Measurements from ENCODE around the gene C11orf68. TPM values are rescaled to one million over a fixed set of nuclear protein-coding genes. Genes with fewer than 3 reads are reported as not detected.
"Not testable (repeated sequence)": the region's sequence is repeated elsewhere in the genome, so short reads cannot be mapped to it uniquely, and the experiment has no call there.

The C11orf68 gene
- total RNA-seq, 2 donors from 2014 or later: 26.0 to 29.1 TPM

- Histone ChIP-seq H3K4me3 (ENCODE audit: low read length) (no peak overlapping the region), H3K9ac (ENCODE audit: extremely low read depth, low read length, poor library complexity, severe bottlenecking) (no peak overlapping the region), H3K27ac (ENCODE audit: low read depth, low read length) (no peak overlapping the region), H3K4me1 (ENCODE audit: control insufficient read depth, insufficient read depth, low read length) (no peaks in the 10 kb centered on the region), H3K27me3 (ENCODE audit: control insufficient read depth, insufficient read depth, low read length, poor library complexity, severe bottlenecking) (no peaks in the 10 kb centered on the region), H3K36me3 (ENCODE audit: control insufficient read depth, insufficient read depth, low read length) (no peaks in the 10 kb centered on the region), H3K9me3 (ENCODE audit: control insufficient read depth, low read length) (no peaks in the 10 kb centered on the region)
- no peak overlapping the region for H3K4me3 Mint-ChIP-seq
- no peak for DNase-seq
- TF ChIP-seq, protein P1, sequence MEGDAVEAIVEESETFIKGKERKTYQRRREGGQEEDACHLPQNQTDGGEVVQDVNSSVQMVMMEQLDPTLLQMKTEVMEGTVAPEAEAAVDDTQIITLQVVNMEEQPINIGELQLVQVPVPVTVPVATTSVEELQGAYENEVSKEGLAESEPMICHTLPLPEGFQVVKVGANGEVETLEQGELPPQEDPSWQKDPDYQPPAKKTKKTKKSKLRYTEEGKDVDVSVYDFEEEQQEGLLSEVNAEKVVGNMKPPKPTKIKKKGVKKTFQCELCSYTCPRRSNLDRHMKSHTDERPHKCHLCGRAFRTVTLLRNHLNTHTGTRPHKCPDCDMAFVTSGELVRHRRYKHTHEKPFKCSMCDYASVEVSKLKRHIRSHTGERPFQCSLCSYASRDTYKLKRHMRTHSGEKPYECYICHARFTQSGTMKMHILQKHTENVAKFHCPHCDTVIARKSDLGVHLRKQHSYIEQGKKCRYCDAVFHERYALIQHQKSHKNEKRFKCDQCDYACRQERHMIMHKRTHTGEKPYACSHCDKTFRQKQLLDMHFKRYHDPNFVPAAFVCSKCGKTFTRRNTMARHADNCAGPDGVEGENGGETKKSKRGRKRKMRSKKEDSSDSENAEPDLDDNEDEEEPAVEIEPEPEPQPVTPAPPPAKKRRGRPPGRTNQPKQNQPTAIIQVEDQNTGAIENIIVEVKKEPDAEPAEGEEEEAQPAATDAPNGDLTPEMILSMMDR (conservative IDR thresholded peaks at IDR 0.05): no peak
- H3K4me1 Mint-ChIP-seq: peaks cover under 1% of the 10 kb centered on the region
- H3K36me3 Mint-ChIP-seq (ENCODE audit: low read depth): no peaks in the 10 kb centered on the region
- no peaks in the 10 kb centered on the region for H3K9me3 Mint-ChIP-seq
- 94 to 100% methylated on average over 1 to 6 of the region's 6 CpGs for WGBS, 2 experiments (ENCODE audit: insufficient coverage in 1 of 2, insufficient read length in 1 of 2)
- no peaks in the 10 kb centered on the region for H3K27me3 Mint-ChIP-seq (ENCODE audit: insufficient read depth)
- H3K27ac Mint-ChIP-seq: no peak overlapping the region
Observed at GRCh38 chr11:65952052-65952521, 33.2 kb upstream of the C11orf68 start.

DNA sequence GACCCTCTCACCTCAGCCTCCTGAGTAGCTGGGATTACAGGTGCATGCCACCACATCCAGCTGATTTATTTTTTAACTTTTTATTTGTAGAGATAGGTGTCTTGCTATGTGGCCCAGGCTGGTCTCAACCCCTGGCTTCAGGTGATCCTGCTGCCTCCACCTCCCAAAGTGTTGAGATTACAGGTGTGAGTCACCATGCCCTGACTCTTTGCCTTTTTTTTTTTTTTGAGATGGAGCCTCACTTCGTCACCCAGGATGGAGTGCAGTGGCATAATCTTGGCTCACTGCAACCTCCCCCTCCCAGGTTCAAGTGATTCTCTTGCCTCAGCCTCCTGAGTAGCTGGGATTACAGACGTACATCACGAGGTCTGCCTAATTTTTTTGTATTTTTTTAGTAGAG lies 32.8 kb upstream of the C11orf68 start:
- H3K4me1 ChIP-seq (ENCODE audit: control insufficient read depth, insufficient read depth, low read length); H3K27me3 ChIP-seq (ENCODE audit: control insufficient read depth, insufficient read depth, low read length, poor library complexity, severe bottlenecking); H3K9me3 Mint-ChIP-seq; H3K4me3 ChIP-seq (ENCODE audit: low read length); H3K27ac Mint-ChIP-seq; DNase-seq; H3K9me3 ChIP-seq (ENCODE audit: control insufficient read depth, low read length); H3K9ac ChIP-seq (ENCODE audit: extremely low read depth, low read length, poor library complexity, severe bottlenecking); H3K36me3 Mint-ChIP-seq (ENCODE audit: low read depth); H3K27me3 Mint-ChIP-seq (ENCODE audit: insufficient read depth); H3K4me3 Mint-ChIP-seq; H3K4me1 Mint-ChIP-seq; H3K27ac ChIP-seq (ENCODE audit: low read depth, low read length); H3K36me3 ChIP-seq (ENCODE audit: control insufficient read depth, insufficient read depth, low read length): not testable (repeated sequence)
- 91% methylated on average over 3 of the region's 3 CpGs; no CpG with 5 or more reads in 1 of the 2 experiments for WGBS, 2 experiments (ENCODE audit: insufficient coverage in 1 of 2, insufficient read length in 1 of 2)

DNA sequence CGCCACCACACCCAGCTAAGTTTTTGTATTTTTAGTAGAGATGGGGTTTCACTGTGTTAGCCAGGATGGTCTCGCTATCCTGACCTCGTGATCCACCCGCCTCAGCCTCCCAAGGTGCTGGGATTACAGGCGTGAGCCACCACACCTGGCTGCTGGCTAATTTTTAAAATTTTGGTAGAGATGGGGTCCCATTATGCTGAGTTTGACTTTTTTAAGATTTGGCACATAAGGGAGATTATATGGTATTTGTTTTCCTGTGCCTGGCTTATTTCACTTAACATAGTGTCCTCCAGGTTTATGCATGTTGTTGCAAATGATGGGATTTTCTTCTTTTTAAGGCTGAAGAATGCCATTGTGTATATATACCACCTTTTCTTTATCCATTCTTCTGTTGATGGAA lies 31.8 kb upstream of the C11orf68 start:
- not testable (repeated sequence) for H3K9me3 ChIP-seq (ENCODE audit: control insufficient read depth, low read length); H3K27me3 Mint-ChIP-seq (ENCODE audit: insufficient read depth); H3K9ac ChIP-seq (ENCODE audit: extremely low read depth, low read length, poor library complexity, severe bottlenecking); H3K4me1 ChIP-seq (ENCODE audit: control insufficient read depth, insufficient read depth, low read length); H3K27ac ChIP-seq (ENCODE audit: low read depth, low read length); H3K36me3 ChIP-seq (ENCODE audit: control insufficient read depth, insufficient read depth, low read length); H3K36me3 Mint-ChIP-seq (ENCODE audit: low read depth); H3K4me3 ChIP-seq (ENCODE audit: low read length); H3K4me3 Mint-ChIP-seq; DNase-seq; H3K27ac Mint-ChIP-seq; H3K4me1 Mint-ChIP-seq; H3K9me3 Mint-ChIP-seq; H3K27me3 ChIP-seq (ENCODE audit: control insufficient read depth, insufficient read depth, low read length, poor library complexity, severe bottlenecking)
- 95 to 97% methylated on average over 4 to 5 of the region's 5 CpGs for WGBS, 2 experiments (ENCODE audit: insufficient coverage in 1 of 2, insufficient read length in 1 of 2)

- H3K27ac ChIP-seq (ENCODE audit: low read depth, low read length): no peak overlapping the region
- no peak overlapping the region for H3K4me3 ChIP-seq (ENCODE audit: low read length)
- Mint-ChIP-seq H3K27ac (peak overlapping the region; percentile 9), H3K4me3 (no peak overlapping the region), H3K36me3 (ENCODE audit: low read depth) (no peaks in the 10 kb centered on the region), H3K27me3 (ENCODE audit: insufficient read depth) (no peaks in the 10 kb centered on the region), H3K9me3 (no peaks in the 10 kb centered on the region), H3K4me1 (peaks cover 11% of the 10 kb centered on the region)
- peaks cover 6% of the 10 kb centered on the region for H3K4me1 ChIP-seq (ENCODE audit: control insufficient read depth, insufficient read depth, low read length)
- H3K27me3 ChIP-seq (ENCODE audit: control insufficient read depth, insufficient read depth, low read length, poor library complexity, severe bottlenecking): no peaks in the 10 kb centered on the region
- no peak overlapping the region for H3K9ac ChIP-seq (ENCODE audit: extremely low read depth, low read length, poor library complexity, severe bottlenecking)
- TF ChIP-seq, protein P1 (conservative IDR thresholded peaks at IDR 0.05): no peak
- no peak for DNase-seq
- WGBS, 2 experiments (ENCODE audit: insufficient coverage in 1 of 2, insufficient read length in 1 of 2): 95% methylated on average over 10 to 12 of the region's 12 CpGs
- H3K36me3 ChIP-seq (ENCODE audit: control insufficient read depth, insufficient read depth, low read length): no peaks in the 10 kb centered on the region
- no peaks in the 10 kb centered on the region for H3K9me3 ChIP-seq (ENCODE audit: control insufficient read depth, low read length)
Observed at GRCh38 chr11:65947603-65948125, 28.8 kb upstream of the C11orf68 start.
